Liver (tissue), 9 donors: ENCODE results near the gene NUTM1. TPM values are rescaled to one million over a fixed set of nuclear protein-coding genes. Genes with fewer than 3 reads are reported as not detected.

Experiments
- DNase-seq: peaks from one replicate; pipeline ENCODE4 v3.0.0-alpha.2; 2017; ENCODE audit warnings: low spot score
- H3K27ac ChIP-seq, 2 donors: one replicate each; pipeline ENCODE4 v1.7.0; 2013; ENCODE audit warnings: inconsistent platforms in 2 of 2, low read length in 2 of 2, control low read depth in 1 of 2, low read depth in 1 of 2, mild to moderate bottlenecking in 1 of 2
- H3K27me3 ChIP-seq, 4 donors: one replicate each; pipeline versions ENCODE4 v1.6.1 to v1.7.0; 2013; ENCODE audit warnings: low read length in 3 of 4, inconsistent platforms in 1 of 4, mild to moderate bottlenecking in 1 of 4, moderate library complexity in 1 of 4; ENCODE audit not compliant: control insufficient read depth in 4 of 4, insufficient read depth in 4 of 4
- H3K36me3 ChIP-seq, 4 donors: one replicate each; pipeline versions ENCODE4 v1.6.1 to v1.7.0; 2013; ENCODE audit warnings: low read length in 3 of 4, mild to moderate bottlenecking in 3 of 4, low read depth in 1 of 4, moderate library complexity in 1 of 4; ENCODE audit not compliant: control insufficient read depth in 4 of 4, insufficient read depth in 3 of 4
- H3K4me1 ChIP-seq, 4 donors: one replicate each; pipeline versions ENCODE4 v1.6.1 to v1.7.0; 2013; ENCODE audit warnings: low read length in 3 of 4, mild to moderate bottlenecking in 3 of 4, moderate library complexity in 1 of 4; ENCODE audit not compliant: control insufficient read depth in 4 of 4, insufficient read depth in 4 of 4
- H3K4me3 ChIP-seq, 3 donors: one replicate each; pipeline versions ENCODE4 v1.6.1 to v1.7.0; 2013; ENCODE audit warnings: low read length in 3 of 3, control low read depth in 1 of 3, low read depth in 1 of 3, mild to moderate bottlenecking in 1 of 3
- H3K9ac ChIP-seq, 2 donors: one replicate each; pipeline ENCODE4 v1.7.0; 2013; ENCODE audit warnings: low read length in 2 of 2, mild to moderate bottlenecking in 2 of 2, moderate library complexity in 2 of 2, control low read depth in 1 of 2, low read depth in 1 of 2
- H3K9me3 ChIP-seq, 4 donors: one replicate each; pipeline versions ENCODE4 v1.6.1 to v1.7.0; 2013; ENCODE audit warnings: low read length in 3 of 4; ENCODE audit not compliant: control insufficient read depth in 4 of 4
- ATF3 ChIP-seq: IDR thresholded peaks from 2 replicates; pipeline ENCODE4 v1.6.1; 2016; ENCODE audit warnings: antibody characterized with exemption
- CTCF ChIP-seq: fragments of 150-350 bp; IDR thresholded peaks from 2 replicates; pipeline ENCODE4 v1.5.1; 2017; ENCODE audit warnings: improper control_type of control experiment, low read depth, low read length; ENCODE audit not compliant: missing input control
- EGR1 ChIP-seq, 2 donors: IDR thresholded peaks; 2 replicates each; pipeline ENCODE4 v1.6.1; 2016 to 2018; ENCODE audit warnings: antibody characterized with exemption in 2 of 2, low read depth in 2 of 2
- FOXA1 ChIP-seq: IDR thresholded peaks from 2 replicates; pipeline ENCODE4 v1.6.1; 2016; ENCODE audit warnings: antibody characterized with exemption
- FOXA2 ChIP-seq: IDR thresholded peaks from 2 replicates; pipeline ENCODE4 v1.6.1; 2016; ENCODE audit warnings: antibody characterized with exemption
- GABPA ChIP-seq, 2 donors: IDR thresholded peaks in 1 of 2; conservative IDR thresholded peaks in 1 of 2; 2 replicates each; pipeline ENCODE4 v1.6.1; 2016; ENCODE audit warnings: antibody characterized with exemption in 2 of 2, mild to moderate bottlenecking in 1 of 2, moderate library complexity in 1 of 2
- HNF4A ChIP-seq, 2 donors: conservative IDR thresholded peaks; 2 replicates each; pipeline ENCODE4 v1.6.1; 2016; ENCODE audit warnings: antibody characterized with exemption in 2 of 2, mild to moderate bottlenecking in 2 of 2
- MAX ChIP-seq: IDR thresholded peaks from 2 replicates; pipeline ENCODE4 v1.6.1; 2016; ENCODE audit warnings: antibody characterized with exemption
- NR2F2 ChIP-seq: IDR thresholded peaks from 2 replicates; pipeline ENCODE4 v1.6.1; 2016; ENCODE audit warnings: antibody characterized with exemption
- RAD21 ChIP-seq, 2 donors: IDR thresholded peaks; 2 replicates each; pipeline ENCODE4 v1.6.1; 2016; ENCODE audit warnings: antibody characterized with exemption in 2 of 2, mild to moderate bottlenecking in 2 of 2
- RXRA ChIP-seq, 2 donors: IDR thresholded peaks; 2 replicates each; pipeline ENCODE4 v1.6.1; 2017 to 2018; ENCODE audit warnings: antibody characterized with exemption in 2 of 2, mild to moderate bottlenecking in 1 of 2
- TAF1 ChIP-seq: conservative IDR thresholded peaks from 2 replicates; pipeline ENCODE4 v1.6.1; 2016; ENCODE audit warnings: antibody characterized with exemption, mild to moderate bottlenecking
- YY1 ChIP-seq: IDR thresholded peaks from 2 replicates; pipeline ENCODE4 v1.6.1; 2016; ENCODE audit warnings: antibody characterized with exemption, mild to moderate bottlenecking
- ZBTB33 ChIP-seq: IDR thresholded peaks from 2 replicates; pipeline ENCODE4 v1.6.1; 2016; ENCODE audit warnings: antibody characterized with exemption
- WGBS: extraction: QIAGEN DNeasy Blood & Tissue Kit; methylation state at CpG from one replicate; pipeline ENCODE4 v1.1.7; 2013; 5-methylcytosine and 5-hydroxymethylcytosine counted together
- polyA plus RNA-seq, 2 donors: library from polyadenylated mRNA; stranded (reverse) in 1 of 2; unstranded in 1 of 2; fragments of 200-250 nt in 1 of 2; fragments of >200 nt in 1 of 2; fragmentation: Nextera tagmentation in 1 of 2; extraction: Ambion mirVana in 1 of 2; gene quantifications; one replicate each; pipeline versions ENCODE4 v1.2.1 to v1.2.3, GENCODE V29; 2013 to 2015
- total RNA-seq, 2 donors: library from RNA; depleted of rRNA; stranded (reverse); fragments of >200 nt; gene quantifications; one replicate each; pipeline ENCODE4 v1.2.3, GENCODE V29; 2014
- donor health status: healthy.
- donor health status: healthy.
- donor health status: healthy.
- donor health status: healthy.
- donor health status: healthy.

Gene NUTM1
- total and polyA plus RNA-seq, 4 donors = not detected

- H3K9me3 ChIP-seq = no peaks in the 10 kb centered on the region
- peak overlapping the region; percentile 64 to 71 for H3K9ac ChIP-seq
- H3K4me3 ChIP-seq = peak overlapping the region; percentile 64 to 89 (median 80)
- no peaks in the 10 kb centered on the region for H3K27me3 ChIP-seq
- peaks cover 0 to 16% (median 4%) of the 10 kb centered on the region in 4 donors for H3K4me1 ChIP-seq
- DNase-seq = no peak
- peak overlapping the region; percentile 73 to 92 for H3K27ac ChIP-seq
- H3K36me3 ChIP-seq = peaks cover 0 to 4% (median under 1%) of the 10 kb centered on the region in 4 donors
- 87% methylated on average over 16 of the region's 16 CpGs for WGBS
- no peak for TF ChIP-seq GABPA (IDR thresholded peaks at IDR 0.05 in 1 of 2, conservative IDR thresholded peaks at IDR 0.05 in 1 of 2)
- TF ChIP-seq MAX = no peak
- no peak for TF ChIP-seq CTCF
- no peak for TF ChIP-seq HNF4A (conservative IDR thresholded peaks at IDR 0.05)
- TF ChIP-seq RAD21 (IDR thresholded peaks at IDR 0.05) = no peak
- TF ChIP-seq ATF3 = no peak
- TF ChIP-seq FOXA1 = no peak
- TF ChIP-seq RXRA (IDR thresholded peaks at IDR 0.05) = no peak
- TF ChIP-seq EGR1 (IDR thresholded peaks at IDR 0.05; ENCODE audit: low read depth in 2 of 2) = no peak
- no peak for TF ChIP-seq NR2F2
- TF ChIP-seq TAF1 = no peak
- no peak for TF ChIP-seq FOXA2
- TF ChIP-seq YY1 = no peak
Observed at GRCh38 chr15:34336231-34336990, 6.7 kb upstream of the NUTM1 start.

GRCh38 chr15:34336991-34337556, 6.0 kb upstream of the NUTM1 start:
- Histone ChIP-seq H3K9me3 (no peaks in the 10 kb centered on the region), H3K4me1 (peaks cover 0 to 16% (median 10%) of the 10 kb centered on the region in 4 donors), H3K9ac (peak overlapping the region; percentile 64 to 71), H3K36me3 (peaks cover 0 to 6% (median 1%) of the 10 kb centered on the region in 4 donors), H3K27me3 (no peaks in the 10 kb centered on the region), H3K27ac (peak overlapping the region; percentile 73 to 92), H3K4me3 (peak overlapping the region; percentile 64 to 89 (median 80))
- WGBS = 1% methylated on average over 26 of the region's 26 CpGs
- no peak for DNase-seq
- TF ChIP-seq MAX (no peak), FOXA1 (no peak), RXRA (IDR thresholded peaks at IDR 0.05) (no peak), ATF3 (no peak), EGR1 (IDR thresholded peaks at IDR 0.05; ENCODE audit: low read depth in 2 of 2) (no peak), ZBTB33 (no peak)
